DND-41 (cell line): Measurements from ENCODE around the gene NEUROD6.

ENCODE experiments used
- ATAC-seq: fragments of 200-7000 bp; cut with Tn5 transposase; 3 replicates; pipeline ENCODE4 v1.9.1; 2021; ENCODE audit warnings: low read depth; ENCODE audit not compliant: insufficient read depth
- DNase-seq: peaks from one replicate; pipeline ENCODE4 v3.0.0-alpha.2; 2020
- H2AFZ ChIP-seq: 2 replicates; pipeline ENCODE4 v1.6.0; 2012; ENCODE audit warnings: low read depth, low read length
- H3K27ac ChIP-seq: 2 replicates; pipeline ENCODE4 v1.5.1; 2012; ENCODE audit warnings: low read length, inconsistent platforms
- H3K27me3 ChIP-seq: fragments of 200-600 bp; sonication (generic); 2 replicates; pipeline ENCODE4 v1.6.0; 2012; ENCODE audit warnings: low read length, mild to moderate bottlenecking, inconsistent platforms; ENCODE audit not compliant: insufficient read depth, poor library complexity
- H3K36me3 ChIP-seq: 2 replicates; pipeline ENCODE4 v1.5.1; 2012; ENCODE audit warnings: low read length, inconsistent platforms; ENCODE audit not compliant: insufficient read depth
- H3K4me1 ChIP-seq: 2 replicates; pipeline ENCODE4 v1.5.1; 2012; ENCODE audit warnings: mild to moderate bottlenecking, low read length; ENCODE audit not compliant: insufficient read depth
- H3K4me2 ChIP-seq: 2 replicates; pipeline ENCODE4 v1.6.0; 2012; ENCODE audit warnings: mild to moderate bottlenecking, moderate library complexity, low read length, inconsistent platforms; ENCODE audit not compliant: insufficient read depth
- H3K4me3 ChIP-seq, 2 experiments: fragments of 200-600 bp in 1 of 2; shearing (Covaris generic) in 1 of 2; 2 replicates each; pipeline ENCODE4 v1.5.1; 2012 to 2016; ENCODE audit warnings: inconsistent platforms in 2 of 2, low read length in 2 of 2, mild to moderate bottlenecking in 2 of 2, low read depth in 1 of 2, moderate library complexity in 1 of 2
- H3K79me2 ChIP-seq: 2 replicates; pipeline ENCODE4 v1.6.0; 2012; ENCODE audit warnings: low read length, inconsistent platforms; ENCODE audit not compliant: insufficient read depth
- H3K9ac ChIP-seq: 2 replicates; pipeline ENCODE4 v1.6.0; 2012; ENCODE audit warnings: low read depth, mild to moderate bottlenecking, inconsistent platforms, low read length, moderate library complexity
- H3K9me3 ChIP-seq: 2 replicates; pipeline ENCODE4 v1.5.1; 2012; ENCODE audit warnings: low read length, moderate library complexity, mild to moderate bottlenecking, inconsistent platforms; ENCODE audit not compliant: insufficient read depth, severe bottlenecking
- H4K20me1 ChIP-seq: 2 replicates; pipeline ENCODE4 v1.6.0; 2012; ENCODE audit warnings: low read length; ENCODE audit not compliant: insufficient read depth
- CTCF ChIP-seq: IDR thresholded peaks from 2 replicates; pipeline ENCODE4 v1.5.1; 2012; ENCODE audit warnings: borderline replicate concordance, low read length, moderate library complexity, mild to moderate bottlenecking; ENCODE audit not compliant: poor library complexity, severe bottlenecking; ENCODE audit errors: extremely low read depth
- EZH2 ChIP-seq: IDR thresholded peaks from 3 replicates; pipeline ENCODE4 v1.6.1; 2012; ENCODE audit warnings: borderline replicate concordance, low read depth, mild to moderate bottlenecking, moderate library complexity, low read length, inconsistent platforms; ENCODE audit not compliant: severe bottlenecking

The NEUROD6 gene

DNA sequence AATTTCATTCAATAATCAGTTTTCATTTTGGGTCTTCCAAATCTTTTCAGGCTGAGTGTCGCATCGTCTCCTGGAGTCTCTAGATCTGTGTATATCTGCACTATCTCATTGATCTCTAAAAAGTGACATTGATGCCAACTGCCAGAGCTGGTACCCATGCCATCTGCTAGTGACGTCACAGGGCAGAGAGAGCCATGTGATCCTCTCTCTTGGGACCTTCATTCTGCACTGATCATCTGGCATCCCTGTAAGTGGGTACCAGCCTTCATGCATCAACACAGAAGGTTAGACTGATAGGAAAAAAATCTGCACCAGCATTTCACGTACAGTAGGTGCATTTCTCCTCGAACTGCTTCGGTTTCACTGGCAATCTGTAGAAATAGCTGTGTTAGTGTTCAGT lies at the start of gene NEUROD6:
NEUROD6 (minus strand) TSS at position 124 of the 400 bp plus-strand sequence. CDS start 1,458 bp downstream, outside the sequence.
- H2AFZ ChIP-seq, result no peak within 1 kb of the TSS

DNA sequence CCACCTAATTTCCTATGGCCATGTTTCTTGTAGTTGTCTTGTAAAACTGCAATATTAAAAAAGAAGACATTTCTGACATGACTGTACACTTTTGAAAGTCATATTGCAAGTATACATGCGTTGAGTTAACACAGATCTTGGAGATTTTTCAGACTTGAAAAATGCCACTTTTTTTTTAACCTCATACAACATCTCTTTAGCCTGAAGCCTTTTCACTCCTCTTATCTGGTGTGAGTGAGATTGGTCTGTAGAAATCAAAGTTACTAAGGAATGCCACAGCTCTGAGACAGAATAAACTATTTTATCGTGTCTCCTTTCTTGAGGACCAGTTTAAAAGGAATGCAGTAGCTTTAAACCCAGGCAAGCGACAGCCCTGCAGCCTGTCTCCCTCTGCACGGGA lies 43.9 kb upstream of the NEUROD6 start:
- TF ChIP-seq CTCF, result no peak
- TF ChIP-seq EZH2, result no peak
- no peak for ATAC-seq
- no peak overlapping the region for H3K4me2 ChIP-seq
- no peak overlapping the region for H3K4me3 ChIP-seq
- no peaks in the 10 kb centered on the region for H4K20me1 ChIP-seq
- H3K36me3 ChIP-seq, result no peaks in the 10 kb centered on the region
- no peak for DNase-seq
- no peak overlapping the region for H3K27ac ChIP-seq
- H3K9me3 ChIP-seq, result peaks cover 3% of the 10 kb centered on the region
- H3K9ac ChIP-seq, result no peak overlapping the region
- no peaks in the 10 kb centered on the region for H3K79me2 ChIP-seq
- no peaks in the 10 kb centered on the region for H3K4me1 ChIP-seq
- no peak overlapping the region for H2AFZ ChIP-seq
- no peaks in the 10 kb centered on the region for H3K27me3 ChIP-seq

More for the DNA sequence above, at the start of gene NEUROD6:
- Histone ChIP-seq H4K20me1 (no peaks in the 10 kb centered on the region), H3K79me2 (no peaks in the 10 kb centered on the region), H3K9ac (no peak within 1 kb of the TSS), H3K36me3 (no peaks in the 10 kb centered on the region), H3K9me3 (no peaks in the 10 kb centered on the region), H3K4me2 (no peak within 1 kb of the TSS), H3K4me1 (no peaks in the 10 kb centered on the region), H3K27me3 (peaks cover 4% of the 10 kb centered on the region), H3K4me3 (no peak within 1 kb of the TSS), H3K27ac (no peak within 1 kb of the TSS)
- ATAC-seq (no peak), DNase-seq (no peak)
- TF ChIP-seq CTCF (no peak), EZH2 (no peak)

- H4K20me1 ChIP-seq, result no peaks in the 10 kb centered on the region
- no peak overlapping the region for H3K4me2 ChIP-seq
- no peak overlapping the region for H2AFZ ChIP-seq
- no peak overlapping the region for H3K9ac ChIP-seq
- DNase-seq (no peak), ATAC-seq (no peak)
- H3K27ac ChIP-seq, result no peak overlapping the region
- H3K79me2 ChIP-seq, result no peaks in the 10 kb centered on the region
- TF ChIP-seq CTCF (no peak), EZH2 (no peak)
- no peaks in the 10 kb centered on the region for H3K36me3 ChIP-seq
- H3K9me3 ChIP-seq, result peaks cover 3% of the 10 kb centered on the region
- H3K27me3 ChIP-seq, result no peaks in the 10 kb centered on the region
- no peak overlapping the region for H3K4me3 ChIP-seq
- no peaks in the 10 kb centered on the region for H3K4me1 ChIP-seq
Measured at GRCh38 chr7:31382722-31383121, 42.2 kb upstream of the NEUROD6 start.
